SK-N-SH (cell line): ENCODE results near the gene MTF2. TPM values are rescaled to one million over a fixed set of nuclear protein-coding genes. Genes with fewer than 3 reads are reported as not detected.
"Not testable (repeated sequence)": the region's sequence is repeated elsewhere in the genome, so short reads cannot be mapped to it uniquely, and the experiment has no call there.

ENCODE experiments used
- CTCF ChIA-PET: fragments of 300-600, 350-600 bp; formaldehyde crosslinking; extraction: SDS; loops from one replicate; lab custom pipeline; 2021; lab: Yijun Ruan, JAX
- POLR2A ChIA-PET: fragments of 350-600 bp; sonication (Branson Sonifier 250); formaldehyde crosslinking; extraction: SDS; loops from one replicate; lab custom pipeline; 2020; ENCODE audit warnings: antibody characterized with exemption, inconsistent platforms; lab: Yijun Ruan, JAX
- DNase-seq: peaks from one replicate; pipeline ENCODE4 v3.0.0; 2012
- H2AFZ ChIP-seq: fragments of 200-600 bp; sonication (generic); 2 replicates; pipeline ENCODE4 v1.8.1; 2016; ENCODE audit warnings: antibody characterized with exemption, mild to moderate bottlenecking, low read depth
- H3F3A ChIP-seq: fragments of 200-600 bp; sonication (generic); replicated peaks from 2 replicates; pipeline ENCODE3; 2016; ENCODE audit warnings: antibody characterized with exemption, mild to moderate bottlenecking; ENCODE audit not compliant: insufficient read depth
- H3K27ac ChIP-seq, 2 experiments: fragments of 200-500 bp in 1 of 2; fragments of 200-600 bp in 1 of 2; sonication (Bioruptor generic) in 1 of 2; sonication (generic), shearing (Covaris generic) in 1 of 2; 2 replicates each; pipeline versions ENCODE4 v1.5.1 to v1.6.1; 2014 to 2016; ENCODE audit warnings: low read depth in 2 of 2, inconsistent platforms in 1 of 2, low read length in 1 of 2, mild to moderate bottlenecking in 1 of 2, mixed read lengths in 1 of 2
- H3K27me3 ChIP-seq: fragments of 200-600 bp; sonication (generic), shearing (Covaris generic); 2 replicates; pipeline ENCODE4 v1.6.1; 2016; ENCODE audit warnings: mixed run types; ENCODE audit not compliant: insufficient read depth
- H3K36me3 ChIP-seq, 2 experiments: fragments of 200-500 bp in 1 of 2; fragments of 200-600 bp in 1 of 2; sonication (Bioruptor generic) in 1 of 2; sonication (generic) in 1 of 2; replicated peaks in 1 of 2; 2 replicates each; pipeline versions ENCODE3 to v1.5.1; 2014 to 2016; ENCODE audit warnings: low read length in 1 of 2, mild to moderate bottlenecking in 1 of 2; ENCODE audit not compliant: insufficient read depth in 2 of 2, control insufficient read depth in 1 of 2
- H3K4me1 ChIP-seq, 2 experiments: fragments of 200-500 bp in 1 of 2; fragments of 200-600 bp in 1 of 2; sonication (Bioruptor generic) in 1 of 2; sonication (generic), shearing (Covaris generic) in 1 of 2; 2 replicates each; pipeline versions ENCODE4 v1.5.1 to v1.6.1; 2014 to 2016; ENCODE audit warnings: low read depth in 1 of 2, low read length in 1 of 2, mixed run types in 1 of 2; ENCODE audit not compliant: insufficient read depth in 2 of 2, control insufficient read depth in 1 of 2
- H3K4me2 ChIP-seq: fragments of 200-600 bp; sonication (generic), shearing (Covaris generic); 2 replicates; pipeline ENCODE4 v1.6.1; 2017; ENCODE audit warnings: mixed run types
- H3K4me3 ChIP-seq, 2 experiments: fragments of 200-500 bp in 1 of 2; fragments of 200-600 bp in 1 of 2; sonication (Bioruptor generic) in 1 of 2; sonication (generic), shearing (Covaris generic) in 1 of 2; 2 replicates each; pipeline versions ENCODE4 v1.5.1 to v1.8.1; 2014 to 2016; ENCODE audit warnings: low read depth in 2 of 2, inconsistent platforms in 1 of 2, low read length in 1 of 2, mild to moderate bottlenecking in 1 of 2, mixed read lengths in 1 of 2, moderate library complexity in 1 of 2
- H3K79me2 ChIP-seq: fragments of 200-600 bp; sonication (generic); 2 replicates; pipeline ENCODE4 v1.8.1; 2017; ENCODE audit warnings: mild to moderate bottlenecking; ENCODE audit not compliant: insufficient read depth
- H3K9ac ChIP-seq: fragments of 200-600 bp; sonication (generic); 2 replicates; pipeline ENCODE4 v1.6.1; 2017; ENCODE audit warnings: mixed run types
- H3K9me2 ChIP-seq: fragments of 200-600 bp; sonication (generic); 2 replicates; pipeline ENCODE4 v1.6.1; 2017; ENCODE audit warnings: mixed run types
- H3K9me3 ChIP-seq: fragments of 200-600 bp; sonication (generic); 2 replicates; pipeline ENCODE4 v1.6.1; 2017; ENCODE audit warnings: mixed run types, mild to moderate bottlenecking, moderate library complexity
- H4K20me1 ChIP-seq: fragments of 200-600 bp; sonication (generic); 2 replicates; pipeline ENCODE4 v1.6.1; 2017; ENCODE audit warnings: mild to moderate bottlenecking, mixed run types; ENCODE audit not compliant: insufficient read depth
- CHD2 ChIP-seq: fragments of 150-350 bp; IDR thresholded peaks from 2 replicates; pipeline ENCODE4 v1.6.1; 2018; ENCODE audit warnings: low read length; ENCODE audit not compliant: partially characterized antibody
- ELF1 ChIP-seq: IDR thresholded peaks from 2 replicates; pipeline ENCODE4 v1.4.0; 2012
- EP300 ChIP-seq, 2 experiments: IDR thresholded peaks; 2 replicates each; pipeline versions ENCODE4 v1.4.0 to v1.6.1; 2012; ENCODE audit warnings: borderline replicate concordance in 1 of 2, low read depth in 1 of 2, low read length in 1 of 2
- FOSL2 ChIP-seq: IDR thresholded peaks from 2 replicates; pipeline ENCODE4 v1.4.0; 2012; ENCODE audit warnings: low read depth, mild to moderate bottlenecking, moderate library complexity, borderline replicate concordance
- GATA2 ChIP-seq: sonication (generic); formaldehyde crosslinking; IDR thresholded peaks from 2 replicates; pipeline ENCODE4 v1.5.0; 2020; ENCODE audit warnings: mild to moderate bottlenecking, missing genetic modification reagents
- MXI1 ChIP-seq: IDR thresholded peaks from 2 replicates; pipeline ENCODE4 v1.6.1; 2012; ENCODE audit warnings: mild to moderate bottlenecking, low read depth, low read length, improper control_type of control experiment
- RCOR1 ChIP-seq: fragments of 150-350 bp; IDR thresholded peaks from 2 replicates; pipeline ENCODE4 v1.6.1; 2017; ENCODE audit warnings: antibody characterized with exemption, low read length
- RFX5 ChIP-seq: IDR thresholded peaks from 2 replicates; pipeline ENCODE4 v1.6.1; 2012; ENCODE audit warnings: mild to moderate bottlenecking, improper control_type of control experiment, low read length
- RXRA ChIP-seq: IDR thresholded peaks from 2 replicates; pipeline ENCODE4 v1.4.0; 2012; ENCODE audit warnings: low read depth, mild to moderate bottlenecking, borderline replicate concordance
- WGBS: methylation state at CpG from one replicate; pipeline ENCODE4 v1.1.6; 2017; ENCODE audit warnings: low lambda C conversion rate; 5-methylcytosine and 5-hydroxymethylcytosine counted together
- polyA plus RNA-seq, 3 experiments: library from polyadenylated mRNA; depleted of rRNA; stranded (reverse); fragments of >200 nt; gene quantifications; 2 replicates each; pipeline ENCODE4 v1.2.3, GENCODE V29; 2012
- TF ChIP-seq, protein P1 (sequence below): fragments of 150-350 bp; IDR thresholded peaks from 2 replicates; pipeline ENCODE4 v1.6.1; 2016; ENCODE audit warnings: mild to moderate bottlenecking, low read depth, low read length
- TF ChIP-seq, protein P2 (sequence below): IDR thresholded peaks from 2 replicates; pipeline ENCODE4 v1.4.0; 2012; ENCODE audit warnings: low read depth

Gene MTF2
- polyA plus RNA-seq, 1 of the 3 experiments (the other 2 are of a cell fraction), result 11.9 TPM

DNA sequence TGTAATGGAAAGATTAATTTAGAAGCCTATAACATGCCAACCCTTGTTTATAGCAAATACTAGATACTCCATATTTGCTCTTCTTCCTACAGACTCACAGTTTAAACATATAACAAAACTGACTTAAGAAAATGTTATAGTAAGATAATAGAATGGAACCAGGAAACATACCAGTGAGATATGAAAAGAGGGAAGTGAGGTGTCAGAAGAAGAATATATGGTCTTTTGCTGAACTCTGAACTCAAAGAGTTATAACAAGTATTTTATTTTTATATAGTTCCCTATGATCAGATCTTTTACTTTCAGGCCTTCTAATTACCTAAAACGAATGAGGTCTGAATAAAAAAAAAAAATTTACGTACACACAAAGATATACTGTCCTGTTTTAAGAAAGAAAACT is 80.3 kb downstream of the MTF2 start:
- Histone ChIP-seq H3K36me3 (peaks cover 33 to 42% of the 10 kb centered on the region in 2 experiments), H3K27me3 (no peaks in the 10 kb centered on the region), H3K9me3 (no peaks in the 10 kb centered on the region), H2AFZ (no peak overlapping the region), H3K9me2 (no peaks in the 10 kb centered on the region), H3F3A (peaks cover 22% of the 10 kb centered on the region), H4K20me1 (no peaks in the 10 kb centered on the region), H3K27ac (no peak overlapping the region), H3K79me2 (peaks cover 72% of the 10 kb centered on the region), H3K4me2 (no peak overlapping the region), H3K4me1 (no peaks in the 10 kb centered on the region), H3K9ac (no peak overlapping the region), H3K4me3 (no peak overlapping the region)
- no peak for DNase-seq
- ChIA-PET CTCF (interaction anchor here (1.4 kb wide), 1 partner anchor 79 kb away, joined by 3 read pairs; no protein-coding TSS in a partner anchor), POLR2A (no interaction called here)
- 89% methylated on average over 2 of the region's 2 CpGs for WGBS
- no peak for TF ChIP-seq RCOR1
- TF ChIP-seq RXRA, result no peak
- TF ChIP-seq, all 33 proteins: peak for 0

DNA sequence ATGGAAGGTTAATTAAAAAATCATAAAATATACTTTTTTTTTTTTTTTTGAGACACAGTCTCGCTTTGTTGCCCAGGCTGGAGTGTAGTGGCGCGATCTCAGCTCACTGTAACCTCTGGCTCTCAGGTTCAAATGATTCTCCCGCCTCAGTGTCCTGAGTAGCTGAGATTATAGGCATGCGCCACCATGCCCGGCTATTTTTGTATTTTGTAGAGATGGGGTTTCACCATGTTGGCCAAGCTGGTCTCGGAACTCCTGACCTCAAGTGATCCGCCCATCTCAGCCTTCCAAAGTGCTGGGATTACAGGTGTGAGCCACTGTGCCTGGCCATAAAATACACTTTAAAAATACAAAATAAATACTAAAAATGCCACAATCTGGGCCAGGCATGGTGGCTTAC is 84.2 kb downstream of the MTF2 start:
- CTCF ChIA-PET, result interaction anchor here (2.3 kb wide), 1 partner anchor 10 kb away, joined by 4 read pairs; no protein-coding TSS in a partner anchor

DNA sequence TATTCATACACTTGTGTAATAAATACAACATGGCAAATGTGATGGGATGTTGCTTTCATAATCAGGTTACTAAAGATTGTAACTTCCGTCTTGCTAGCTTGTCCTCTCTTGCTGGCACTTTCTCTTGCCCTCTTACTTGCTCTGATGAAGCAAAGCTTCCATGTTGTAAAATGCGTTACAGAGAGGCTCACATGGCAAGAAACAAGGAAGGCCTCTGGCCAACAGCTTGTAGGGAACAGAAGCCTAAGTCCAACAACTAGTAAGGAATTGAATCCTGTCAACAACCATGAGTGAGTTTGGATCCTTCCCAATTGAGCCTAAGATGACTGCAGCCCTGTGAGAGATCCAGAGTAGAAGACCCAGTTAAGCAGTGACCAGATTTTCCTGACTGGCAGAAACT is 85.7 kb downstream of the MTF2 start:
- Histone ChIP-seq H3K4me3 (no peak overlapping the region), H4K20me1 (0 out of 2 replicates have a peak, but pooled peaks cover 5% of the 10 kb centered on the region)
- TF ChIP-seq RCOR1, result no peak
- no peak for TF ChIP-seq ELF1
- TF ChIP-seq, protein P1, sequence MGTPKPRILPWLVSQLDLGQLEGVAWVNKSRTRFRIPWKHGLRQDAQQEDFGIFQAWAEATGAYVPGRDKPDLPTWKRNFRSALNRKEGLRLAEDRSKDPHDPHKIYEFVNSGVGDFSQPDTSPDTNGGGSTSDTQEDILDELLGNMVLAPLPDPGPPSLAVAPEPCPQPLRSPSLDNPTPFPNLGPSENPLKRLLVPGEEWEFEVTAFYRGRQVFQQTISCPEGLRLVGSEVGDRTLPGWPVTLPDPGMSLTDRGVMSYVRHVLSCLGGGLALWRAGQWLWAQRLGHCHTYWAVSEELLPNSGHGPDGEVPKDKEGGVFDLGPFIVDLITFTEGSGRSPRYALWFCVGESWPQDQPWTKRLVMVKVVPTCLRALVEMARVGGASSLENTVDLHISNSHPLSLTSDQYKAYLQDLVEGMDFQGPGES, result no peak
- no peak for TF ChIP-seq MXI1
- TF ChIP-seq EP300 (IDR thresholded peaks at IDR 0.05; ENCODE audit: borderline replicate concordance in 1 of 2, low read depth in 1 of 2, low read length in 1 of 2), result no peak
- TF ChIP-seq GATA2 (CRISPR knock-in tag), result no peak
- no peak for TF ChIP-seq RXRA
- TF ChIP-seq, protein P2, sequence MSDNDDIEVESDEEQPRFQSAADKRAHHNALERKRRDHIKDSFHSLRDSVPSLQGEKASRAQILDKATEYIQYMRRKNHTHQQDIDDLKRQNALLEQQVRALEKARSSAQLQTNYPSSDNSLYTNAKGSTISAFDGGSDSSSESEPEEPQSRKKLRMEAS, result no peak
- TF ChIP-seq CHD2, result no peak
- no peak for TF ChIP-seq RFX5
- TF ChIP-seq FOSL2, result no peak
- TF ChIP-seq, all 33 proteins: peak for 0
- Histone ChIP-seq H3K4me1 (no peaks in the 10 kb centered on the region), H3K4me2 (no peak overlapping the region), H3K27ac (no peak overlapping the region), H2AFZ (no peak overlapping the region), H3K36me3 (peaks cover 3 to 31% of the 10 kb centered on the region in 2 experiments), H3K27me3 (no peaks in the 10 kb centered on the region), H3K9me3 (0 out of 2 replicates have a peak, but pooled peaks cover 11% of the 10 kb centered on the region), H3F3A (peaks cover 3% of the 10 kb centered on the region), H3K9me2 (no peaks in the 10 kb centered on the region), H3K9ac (no peak overlapping the region), H3K79me2 (peaks cover 96% of the 10 kb centered on the region)
- DNase-seq, result no peak
- ChIA-PET POLR2A (no interaction called here), CTCF (interaction anchor here (0.6 to 2.3 kb wide), 5 partner anchors 9 to 29 kb away, joined by 3 to 4 read pairs (median 3); no protein-coding TSS in a partner anchor)
- 96% methylated on average over 2 of the region's 2 CpGs for WGBS

More for the DNA sequence above, 84.2 kb downstream of the MTF2 start:
- H2AFZ ChIP-seq, H3K27me3 ChIP-seq, H3K4me1 ChIP-seq, H3K4me3 ChIP-seq, H4K20me1 ChIP-seq, H3K27ac ChIP-seq, POLR2A ChIA-PET, H3K9me2 ChIP-seq, DNase-seq, H3K9ac ChIP-seq, H3K4me2 ChIP-seq: not testable (repeated sequence)
- WGBS, result 94% methylated on average over 8 of the region's 8 CpGs
- peaks cover 12% of the 10 kb centered on the region for H3F3A ChIP-seq
- 0 out of 2 replicates have a peak, but pooled peaks cover 11% of the 10 kb centered on the region for H3K9me3 ChIP-seq
- peaks cover 89% of the 10 kb centered on the region for H3K79me2 ChIP-seq
- H3K36me3 ChIP-seq, result peaks cover 15 to 45% of the 10 kb centered on the region in 2 experiments

DNA sequence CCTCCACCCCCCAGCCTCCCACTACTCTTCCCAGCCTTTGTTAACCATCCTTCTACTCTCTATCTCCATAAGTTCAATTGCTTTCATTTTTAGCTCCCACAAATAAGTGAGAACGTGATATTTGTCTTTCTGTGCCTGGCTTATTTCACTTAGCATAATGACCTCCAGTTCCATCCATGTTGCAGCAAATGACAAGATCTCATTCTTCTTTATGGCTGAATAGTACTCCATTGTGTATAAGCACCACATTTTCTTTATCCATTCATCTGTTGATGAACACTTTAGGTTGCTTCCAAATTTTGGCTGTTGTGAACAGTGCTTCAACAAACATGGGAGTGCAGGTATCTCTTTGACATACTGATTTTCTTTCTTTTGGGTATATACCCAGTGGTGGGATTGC is 86.8 kb downstream of the MTF2 start:
- Histone ChIP-seq H4K20me1 (peaks cover 11% of the 10 kb centered on the region; the same call in 1 of the 2 replicates), H3K36me3 (peaks cover 3 to 29% of the 10 kb centered on the region in 2 experiments), H3K79me2 (peaks cover 100% of the 10 kb centered on the region), H3K9me3 (0 out of 2 replicates have a peak, but pooled peaks cover 11% of the 10 kb centered on the region)
- 94% methylated on average over 1 of the region's 1 CpG for WGBS
- POLR2A ChIA-PET, H3K9me2 ChIP-seq, H2AFZ ChIP-seq, H3K9ac ChIP-seq, DNase-seq, H3K27me3 ChIP-seq, H3K27ac ChIP-seq, CTCF ChIA-PET, H3K4me1 ChIP-seq, H3K4me2 ChIP-seq, H3K4me3 ChIP-seq, H3F3A ChIP-seq: not testable (repeated sequence)
